GM18526 (cell line): Measurements from ENCODE around the gene EHMT2.

Source experiments
- POLR2A ChIP-seq: IDR thresholded peaks from 3 replicates; pipeline ENCODE4 v1.6.1; 2011; ENCODE audit not compliant: insufficient read length; ENCODE audit errors: extremely low read depth

Gene EHMT2

DNA sequence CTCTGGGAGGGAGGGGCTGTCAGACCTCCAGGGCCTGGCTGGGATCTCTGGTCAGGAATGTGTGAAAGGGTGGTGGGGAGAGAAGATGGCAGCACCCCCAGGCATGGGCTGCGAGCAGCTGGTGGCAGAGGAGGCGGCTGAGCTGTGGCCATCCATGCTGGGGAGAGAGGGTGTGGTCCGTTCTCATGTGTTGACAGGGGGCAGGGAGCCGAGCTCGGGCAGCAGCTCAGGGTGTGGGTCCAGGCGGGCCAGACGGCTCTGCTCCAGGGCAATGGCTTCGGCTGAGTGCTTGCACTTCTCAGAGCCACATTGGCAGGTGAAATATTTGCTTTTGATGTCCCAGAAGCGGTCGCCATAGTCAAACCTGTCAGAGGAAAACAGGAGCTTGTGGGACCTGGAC lies 17.6 kb downstream of the EHMT2 start:
- no peak for TF ChIP-seq POLR2A

DNA sequence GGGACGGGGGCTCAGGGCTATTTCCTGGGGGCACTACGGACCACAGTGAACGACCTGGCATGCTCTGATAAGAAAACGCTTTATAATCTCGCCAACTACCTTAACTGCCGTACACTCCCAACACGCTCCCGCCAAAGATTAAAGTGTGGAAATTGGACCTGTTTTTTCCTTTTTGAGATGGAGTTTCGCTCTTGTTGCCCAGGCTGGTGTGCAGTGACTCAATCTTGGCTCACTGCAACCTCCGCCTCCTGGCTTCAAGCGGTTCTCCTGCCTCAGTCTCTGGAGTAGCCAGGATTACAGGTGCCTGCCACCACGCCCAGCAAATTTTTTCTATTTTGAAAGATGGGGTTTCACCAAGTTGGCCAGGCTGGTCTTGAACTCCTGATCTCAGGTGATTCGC lies 18.4 kb downstream of the EHMT2 start:
- no peak for TF ChIP-seq POLR2A

DNA sequence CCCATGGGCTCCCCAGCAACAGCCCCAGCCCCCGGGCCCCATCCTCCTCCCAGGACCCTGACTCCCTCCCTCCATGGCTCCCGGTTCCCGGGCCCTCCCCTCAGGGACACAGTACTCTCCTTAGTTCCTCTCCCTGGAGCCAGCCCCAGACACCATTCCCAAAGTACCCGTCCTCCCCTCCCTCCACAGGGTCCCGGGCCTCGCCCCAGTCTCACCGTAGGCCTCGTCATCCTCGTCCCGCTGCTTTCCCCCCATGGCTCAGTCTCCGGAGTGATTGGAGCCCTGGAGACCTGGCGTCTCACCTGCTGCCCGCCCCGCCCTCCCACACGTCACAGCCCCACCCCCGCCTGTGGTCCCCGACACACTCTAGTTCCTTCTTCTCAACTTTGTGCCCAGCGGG lies 18.8 kb downstream of the EHMT2 start, which contains the start of gene SLC44A4:
TSS of gene SLC44A4 (minus strand) at position 272 of the 400 bp plus-strand sequence. CDS start at position 255, 17 bp downstream.
- TF ChIP-seq POLR2A: no peak

DNA sequence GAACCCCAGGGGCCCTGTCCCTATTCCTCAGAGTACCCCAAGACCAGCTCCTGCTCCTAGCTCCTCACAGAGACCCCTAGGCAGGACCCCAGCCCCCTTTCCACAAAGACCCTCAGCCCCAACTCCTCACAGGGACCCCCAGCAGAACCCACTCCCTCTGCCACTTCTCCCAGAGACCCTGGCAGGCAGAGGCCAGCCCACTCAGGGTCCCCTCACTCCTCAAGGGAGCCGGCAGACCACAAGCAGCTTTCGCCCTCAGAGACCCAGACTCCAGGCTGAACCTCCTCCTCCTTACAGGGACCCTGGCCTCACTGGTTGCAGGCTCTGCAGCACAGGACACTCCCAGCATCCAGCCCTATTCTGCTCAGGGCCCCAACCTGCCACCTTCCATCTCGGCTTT lies 19.3 kb downstream of the EHMT2 start:
- TF ChIP-seq POLR2A: no peak

DNA sequence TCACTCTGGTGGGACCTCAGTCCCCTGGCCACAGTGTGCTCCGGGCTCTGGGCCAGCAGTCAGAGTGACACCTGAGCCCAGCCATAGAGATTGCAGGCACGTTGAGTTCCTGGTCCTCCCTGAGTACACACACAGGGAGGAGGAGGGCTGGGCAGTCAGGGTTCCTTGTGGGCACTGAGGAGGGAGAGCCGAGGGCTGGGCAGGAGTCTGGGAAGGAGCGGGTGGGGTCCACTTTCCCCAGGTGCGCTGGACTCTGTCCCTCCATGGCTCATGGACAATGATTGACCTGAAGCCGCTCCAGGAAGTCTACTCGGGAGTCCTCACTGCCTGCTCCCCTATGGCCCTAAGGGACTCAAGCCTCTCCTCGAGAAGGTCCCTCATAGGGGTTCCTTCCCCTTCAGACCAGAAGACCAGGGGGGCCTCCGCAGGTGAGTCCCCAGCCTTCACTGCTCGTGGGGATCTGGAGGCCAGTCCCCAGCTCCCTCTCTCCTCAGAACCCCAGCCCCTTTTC lies 19.8 kb downstream of the EHMT2 start:
- TF ChIP-seq POLR2A: no peak

DNA sequence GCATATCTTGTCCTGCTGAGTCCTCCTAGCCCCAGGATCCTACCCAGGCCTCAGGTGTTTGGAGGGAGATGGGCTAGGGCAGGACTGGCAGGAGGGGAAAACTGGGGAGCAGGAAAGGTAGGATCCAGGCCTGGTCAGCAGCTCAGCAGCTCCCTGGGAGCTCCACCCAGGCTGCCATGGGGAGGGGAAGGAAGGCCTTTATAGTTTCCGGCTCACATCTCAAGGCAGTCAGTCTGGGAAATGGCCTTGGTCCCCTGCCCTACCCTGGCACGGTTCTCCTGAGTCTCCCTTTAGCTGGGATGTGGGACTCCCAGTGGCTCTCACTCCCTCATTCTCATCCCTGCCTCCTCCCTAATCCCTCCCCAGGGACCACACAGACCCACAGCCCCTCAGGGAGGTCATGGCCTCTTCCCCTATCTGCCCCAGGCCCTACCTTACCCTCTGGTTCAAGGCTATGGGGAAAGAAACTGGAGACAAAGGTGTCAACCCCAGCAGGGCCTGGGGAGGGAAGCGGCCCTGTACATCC lies 20.3 kb downstream of the EHMT2 start:
- no peak for TF ChIP-seq POLR2A

DNA sequence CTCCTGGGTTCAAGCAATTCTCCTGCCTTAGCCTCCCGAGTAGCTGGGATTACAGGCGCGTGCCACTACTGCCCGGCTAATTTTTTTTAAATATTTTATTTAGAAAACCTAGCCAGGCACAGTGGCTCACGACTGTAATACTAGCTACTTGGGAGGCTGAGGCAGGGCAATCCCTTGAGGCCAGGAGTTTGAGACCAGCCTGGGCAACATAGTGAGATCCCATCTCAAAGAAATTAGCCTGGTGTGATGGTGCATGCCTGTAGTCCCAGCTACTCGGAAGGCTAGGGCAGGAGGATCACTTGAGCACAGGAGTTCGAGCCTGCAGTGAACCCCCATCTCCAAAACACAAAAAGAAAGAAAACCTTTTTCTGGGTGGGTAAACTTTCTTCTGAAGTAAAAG lies 21.1 kb downstream of the EHMT2 start:
- no peak for TF ChIP-seq POLR2A

DNA sequence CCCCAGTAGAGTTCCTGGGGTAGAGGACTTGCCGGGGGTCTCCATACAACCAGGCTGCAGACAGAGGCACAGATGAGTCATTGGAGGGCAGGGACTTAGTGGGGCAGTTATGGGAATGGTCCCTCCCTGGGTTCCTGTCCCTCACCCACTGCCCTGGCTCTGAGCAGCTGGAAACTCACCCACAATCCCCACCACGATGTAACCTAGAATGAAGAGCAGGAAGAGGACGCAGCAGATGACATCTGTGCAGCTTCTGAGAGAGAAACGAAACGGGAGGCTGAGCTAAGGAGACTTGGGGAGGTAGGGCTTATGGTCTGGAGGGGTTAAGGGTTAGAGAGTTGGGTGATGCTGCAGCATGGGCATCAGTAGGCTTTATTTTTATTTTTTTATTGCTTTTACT lies 21.6 kb downstream of the EHMT2 start:
- no peak for TF ChIP-seq POLR2A

DNA sequence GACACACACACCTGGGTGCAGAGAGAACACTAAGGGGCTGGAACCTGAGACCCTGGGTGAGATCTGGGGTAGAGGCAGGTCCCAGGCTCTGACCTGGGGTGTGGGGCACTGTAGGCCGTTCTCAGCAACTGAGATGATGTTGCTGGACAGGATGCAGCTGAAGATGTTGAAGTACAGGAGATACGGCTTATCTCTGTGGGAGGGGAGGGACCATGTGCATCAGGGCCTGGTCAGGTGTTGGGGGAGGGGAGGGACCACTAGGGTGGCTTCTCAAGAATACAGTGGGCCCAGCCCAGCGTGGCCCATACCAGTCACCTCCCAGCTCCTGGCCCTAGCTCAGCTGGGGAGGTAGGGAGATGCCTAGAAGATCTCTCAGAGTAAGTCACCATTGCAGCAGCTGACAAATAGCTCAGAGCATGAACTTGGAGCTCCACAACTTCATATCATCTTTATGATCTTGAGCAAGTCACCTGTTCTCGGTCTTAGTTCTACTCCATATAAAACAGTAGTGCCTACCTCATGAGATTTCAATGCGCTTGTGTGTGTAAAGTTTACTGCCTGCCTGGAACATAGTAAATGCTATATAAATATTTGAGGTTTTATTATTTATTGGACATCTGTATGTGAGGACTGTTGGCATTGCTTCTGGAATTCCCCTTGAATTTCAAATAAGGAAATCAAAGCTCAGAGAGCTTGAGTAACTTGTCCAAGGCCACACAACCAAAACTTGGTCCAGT lies 22.5 kb downstream of the EHMT2 start:
- TF ChIP-seq POLR2A: no peak

DNA sequence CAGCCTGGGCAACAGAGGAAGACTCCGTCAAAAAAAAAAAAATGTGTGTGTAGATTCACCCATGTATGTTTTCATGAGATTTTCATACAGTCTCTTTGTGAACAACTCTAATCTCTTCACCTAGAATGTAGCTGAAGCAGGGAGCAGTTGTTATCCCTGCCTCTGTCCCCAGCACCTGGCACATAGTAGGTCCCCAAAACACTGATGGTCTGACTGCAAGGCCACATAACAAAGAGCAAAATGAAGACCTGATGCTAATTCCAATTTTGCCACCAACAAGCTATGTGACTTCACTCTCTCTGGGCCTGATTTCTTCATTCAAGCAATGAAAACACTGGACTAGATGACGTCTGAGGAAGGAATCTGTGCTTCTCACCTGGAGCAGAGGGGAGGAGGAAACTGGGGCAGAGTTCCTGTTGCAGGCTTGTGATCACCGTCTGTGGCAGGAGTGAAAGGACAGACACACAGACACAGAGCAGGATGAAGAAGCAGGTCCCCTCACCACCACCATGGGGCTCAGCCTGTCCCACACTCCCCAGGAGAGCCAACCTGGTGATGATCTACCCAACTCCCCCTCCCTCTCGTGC lies 23.3 kb downstream of the EHMT2 start:
- no peak for TF ChIP-seq POLR2A

DNA sequence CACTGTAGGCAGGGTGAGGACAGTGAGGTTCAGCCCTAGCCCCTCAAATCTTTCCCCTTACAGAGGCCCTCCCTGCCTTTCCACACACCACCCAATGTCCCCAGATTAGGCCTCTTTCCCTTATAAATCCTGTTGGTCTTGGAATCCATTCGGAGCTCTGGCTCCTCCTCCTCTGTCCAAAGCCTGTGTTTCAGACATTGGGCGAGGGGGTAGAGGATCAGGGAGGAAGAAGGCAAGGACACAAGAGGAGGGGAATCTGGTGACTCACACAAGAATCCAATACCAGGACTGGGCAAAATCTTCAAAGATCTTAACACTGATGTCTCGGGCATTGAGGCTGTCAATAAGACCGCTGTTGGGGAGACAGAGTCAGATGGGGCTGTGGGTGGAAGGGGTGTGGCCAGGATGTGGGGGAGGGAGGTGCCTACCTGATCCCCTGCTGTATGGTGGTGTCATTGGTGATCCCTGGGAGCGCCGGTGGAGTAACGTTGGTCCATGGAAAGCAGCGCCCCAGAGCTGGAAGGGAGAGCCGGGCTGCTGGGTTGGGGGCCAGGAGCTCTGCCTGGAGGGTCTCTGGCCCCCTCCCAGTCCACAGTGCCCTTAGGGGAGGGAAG lies 26.3 kb downstream of the EHMT2 start:
- TF ChIP-seq POLR2A: no peak

DNA sequence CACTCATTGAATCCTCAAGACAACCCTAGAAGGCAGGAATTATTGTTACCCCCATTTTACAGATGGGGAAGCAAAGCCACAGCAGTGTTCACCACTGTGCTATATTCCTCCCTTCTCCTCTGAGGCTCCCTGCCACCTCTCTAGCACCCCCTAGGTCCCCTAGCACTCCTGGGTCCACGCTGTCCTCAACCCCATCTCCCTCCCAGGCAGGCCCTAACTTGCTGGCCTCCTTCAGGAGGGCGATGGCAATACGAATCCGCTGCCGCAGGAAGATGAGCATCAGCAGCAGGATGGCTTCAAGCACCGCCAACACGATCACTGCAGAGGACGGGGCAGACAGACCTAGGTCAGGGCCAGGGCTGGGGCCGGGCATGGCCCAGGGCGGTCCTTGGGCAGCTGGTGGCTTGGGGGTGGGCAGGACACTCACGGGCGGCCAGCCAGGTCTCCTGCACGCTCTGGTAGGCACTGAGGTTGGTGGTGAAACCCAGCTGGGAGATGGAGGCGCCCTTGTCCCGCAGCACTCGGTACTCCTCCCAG lies 27.0 kb downstream of the EHMT2 start:
- no peak for TF ChIP-seq POLR2A

DNA sequence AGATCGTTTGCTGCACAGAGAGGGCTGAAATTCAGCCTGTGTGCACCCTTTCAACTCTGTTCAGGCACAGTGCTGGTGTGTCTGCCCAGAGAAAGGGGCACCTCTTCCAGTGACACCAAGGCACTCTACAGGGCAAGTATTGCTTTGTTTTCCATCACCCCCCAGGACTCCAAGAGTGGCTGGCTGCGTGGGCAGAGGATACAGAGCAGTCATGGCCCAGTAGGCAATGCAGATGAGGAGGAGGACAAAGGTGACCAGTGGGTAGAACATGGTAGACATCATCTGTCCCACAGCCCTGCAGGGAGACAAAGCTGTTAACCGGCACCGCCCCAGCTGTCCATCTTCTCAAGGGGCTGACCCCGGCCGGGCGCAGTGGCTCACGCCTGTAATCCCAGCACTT lies 28.2 kb downstream of the EHMT2 start:
- no peak for TF ChIP-seq POLR2A

DNA sequence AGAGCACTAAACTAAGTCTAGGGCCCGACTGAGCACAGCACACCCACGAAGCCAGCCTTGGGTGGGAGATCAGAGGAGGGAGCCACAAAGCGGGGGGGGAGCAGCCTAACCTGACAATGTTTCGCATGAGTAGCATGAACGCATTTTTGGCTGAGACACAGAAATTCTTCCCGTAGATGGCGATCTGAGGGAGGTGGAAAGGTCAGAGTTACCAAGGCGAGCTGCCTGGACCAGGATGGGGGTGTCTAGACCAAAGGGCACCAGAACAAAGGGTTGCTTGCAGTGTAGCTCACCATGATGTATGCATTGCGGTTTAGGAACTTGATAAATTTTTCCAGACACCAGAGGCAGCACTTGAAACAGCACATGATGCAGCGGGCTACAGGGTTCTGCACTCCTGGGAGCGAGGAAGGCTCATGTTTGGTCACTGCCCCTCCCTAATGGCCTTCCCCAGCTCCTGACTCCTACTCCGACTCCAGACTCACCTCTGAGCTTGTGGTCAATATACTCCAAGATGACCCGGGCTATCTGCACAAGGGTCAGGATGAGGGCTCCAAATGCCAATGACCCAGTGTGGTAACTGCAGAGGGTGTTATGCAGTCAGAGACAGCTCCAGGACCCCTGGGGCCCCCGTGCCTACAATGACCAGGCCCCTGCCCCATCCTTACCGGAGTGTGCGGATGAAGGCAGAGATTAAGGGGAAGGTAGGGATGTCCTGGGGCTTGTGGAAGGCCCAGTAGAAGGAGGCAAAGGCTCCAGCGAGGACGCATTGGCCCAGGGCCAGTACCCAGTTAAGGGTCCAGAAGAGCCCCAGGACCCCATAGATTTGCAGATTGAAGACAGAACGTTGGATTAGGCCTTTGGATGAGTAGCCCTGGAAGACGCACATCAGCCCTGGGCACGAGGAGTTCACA lies 32.0 kb downstream of the EHMT2 start:
- no peak for TF ChIP-seq POLR2A

DNA sequence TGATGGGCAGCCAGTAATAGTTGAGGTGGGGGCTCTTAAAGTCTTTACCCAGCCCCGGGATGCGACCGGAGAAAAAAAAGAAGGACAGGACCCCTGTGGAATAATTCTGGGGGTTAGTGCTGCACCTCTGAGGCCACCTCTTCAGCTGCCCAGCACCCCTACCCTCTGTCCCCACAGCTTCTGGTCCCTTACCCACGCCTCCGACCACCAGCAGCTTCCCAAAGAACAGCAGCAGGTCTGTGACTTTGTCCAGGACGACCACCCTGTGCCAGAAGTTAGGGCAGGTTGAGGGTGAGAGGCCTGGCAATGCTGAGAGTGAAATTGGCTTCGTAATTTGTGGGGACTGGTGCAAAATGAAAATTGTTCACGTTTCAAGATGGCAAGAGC lies 32.7 kb downstream of the EHMT2 start:
- TF ChIP-seq POLR2A: no peak
